DMS79 treated with DMSO at 0.1 percent for 48 hours (cell line): ENCODE data around the gene PRELID1.
"Not testable (repeated sequence)": the region's sequence is repeated elsewhere in the genome, so short reads cannot be mapped to it uniquely, and the experiment has no call there.

Experiments
- DNase-seq: peaks from one replicate; lab custom pipeline; 2025; lab: John Stamatoyannopoulos, UW

The PRELID1 gene

GRCh38 chr5:177303121-177303924 lies at the start of gene PRELID1, which contains the start of gene RAB24:
Gene PRELID1, plus strand, starts transcription at chr5:177303799. Its CDS starts 187 bp downstream, at chr5:177303986.
Gene RAB24, minus strand, starts transcription at chr5:177303719. Its CDS starts 431 bp downstream, at chr5:177303288.
- peak; percentile 18 for DNase-seq

- peak; percentile 0 for DNase-seq
Measured at GRCh38 chr5:177256296-177256695, 47.3 kb upstream of the PRELID1 start.

- DNase-seq, result not testable (repeated sequence)
Measured at GRCh38 chr5:177258711-177259110, 44.9 kb upstream of the PRELID1 start.

- DNase-seq, result no peak
Measured at GRCh38 chr5:177260961-177261360, 42.6 kb upstream of the PRELID1 start.

- DNase-seq, result no peak
Measured at GRCh38 chr5:177261510-177261909, 42.1 kb upstream of the PRELID1 start.

- no peak for DNase-seq
Measured at GRCh38 chr5:177264178-177264577, 39.4 kb upstream of the PRELID1 start.

GRCh38 chr5:177265395-177265794 lies 38.2 kb upstream of the PRELID1 start:
- no peak for DNase-seq

- DNase-seq, result no peak
Measured at GRCh38 chr5:177269232-177269895, 34.2 kb upstream of the PRELID1 start.

GRCh38 chr5:177269976-177270375 lies 33.6 kb upstream of the PRELID1 start:
- DNase-seq, result no peak

GRCh38 chr5:177270653-177271052 lies 32.9 kb upstream of the PRELID1 start:
- no peak for DNase-seq

GRCh38 chr5:177271113-177271512 lies 32.5 kb upstream of the PRELID1 start:
- DNase-seq, result no peak

- no peak for DNase-seq
Measured at GRCh38 chr5:177275883-177276282, 27.7 kb upstream of the PRELID1 start.

- no peak for DNase-seq
Measured at GRCh38 chr5:177276886-177277285, 26.7 kb upstream of the PRELID1 start.

- no peak for DNase-seq
Measured at GRCh38 chr5:177288191-177288590, 15.4 kb upstream of the PRELID1 start.

GRCh38 chr5:177290816-177291596 lies 12.6 kb upstream of the PRELID1 start:
- DNase-seq, result no peak

GRCh38 chr5:177291735-177292134 lies 11.9 kb upstream of the PRELID1 start:
- no peak for DNase-seq

- DNase-seq, result no peak
Measured at GRCh38 chr5:177293819-177294581, 9.6 kb upstream of the PRELID1 start.

GRCh38 chr5:177294632-177295031 lies 9.0 kb upstream of the PRELID1 start:
- no peak for DNase-seq

GRCh38 chr5:177295924-177296323 lies 7.7 kb upstream of the PRELID1 start:
- DNase-seq, result no peak

GRCh38 chr5:177296581-177296980 lies 7.0 kb upstream of the PRELID1 start:
- no peak for DNase-seq

GRCh38 chr5:177297922-177298321 lies 5.7 kb upstream of the PRELID1 start:
- no peak for DNase-seq

- no peak for DNase-seq
Measured at GRCh38 chr5:177299697-177300096, 3.9 kb upstream of the PRELID1 start.
